ENCODE measurements around the gene MEP1B.

DNA sequence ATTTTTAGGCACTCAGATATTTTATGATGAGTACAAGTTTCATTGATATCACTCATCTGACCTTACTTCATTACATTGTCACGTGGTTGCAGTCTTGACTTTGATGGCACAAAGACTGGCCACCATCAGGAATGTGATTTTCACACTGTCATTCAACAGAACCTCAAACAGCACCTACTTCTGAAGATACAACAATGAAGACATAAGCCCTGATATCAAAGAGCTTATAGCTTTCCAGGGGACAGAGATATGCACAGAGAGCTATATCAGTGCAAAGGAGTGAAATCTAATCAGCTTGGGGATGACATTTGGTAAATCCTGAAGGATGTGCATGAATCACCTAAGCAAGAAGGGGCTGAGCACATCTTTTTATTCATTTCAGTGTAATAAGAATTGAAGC lies 72.3 kb downstream of the MEP1B start:
- TF ChIP-seq, protein P1, sequence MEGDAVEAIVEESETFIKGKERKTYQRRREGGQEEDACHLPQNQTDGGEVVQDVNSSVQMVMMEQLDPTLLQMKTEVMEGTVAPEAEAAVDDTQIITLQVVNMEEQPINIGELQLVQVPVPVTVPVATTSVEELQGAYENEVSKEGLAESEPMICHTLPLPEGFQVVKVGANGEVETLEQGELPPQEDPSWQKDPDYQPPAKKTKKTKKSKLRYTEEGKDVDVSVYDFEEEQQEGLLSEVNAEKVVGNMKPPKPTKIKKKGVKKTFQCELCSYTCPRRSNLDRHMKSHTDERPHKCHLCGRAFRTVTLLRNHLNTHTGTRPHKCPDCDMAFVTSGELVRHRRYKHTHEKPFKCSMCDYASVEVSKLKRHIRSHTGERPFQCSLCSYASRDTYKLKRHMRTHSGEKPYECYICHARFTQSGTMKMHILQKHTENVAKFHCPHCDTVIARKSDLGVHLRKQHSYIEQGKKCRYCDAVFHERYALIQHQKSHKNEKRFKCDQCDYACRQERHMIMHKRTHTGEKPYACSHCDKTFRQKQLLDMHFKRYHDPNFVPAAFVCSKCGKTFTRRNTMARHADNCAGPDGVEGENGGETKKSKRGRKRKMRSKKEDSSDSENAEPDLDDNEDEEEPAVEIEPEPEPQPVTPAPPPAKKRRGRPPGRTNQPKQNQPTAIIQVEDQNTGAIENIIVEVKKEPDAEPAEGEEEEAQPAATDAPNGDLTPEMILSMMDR (IDR thresholded peaks at IDR 0.05): no peak
- TF ChIP-seq POLR2A (IDR thresholded peaks at IDR 0.05): no peak

Data from ovary (tissue), 3 donors.